ENCODE data around the gene FANCM.

The FANCM gene

DNA sequence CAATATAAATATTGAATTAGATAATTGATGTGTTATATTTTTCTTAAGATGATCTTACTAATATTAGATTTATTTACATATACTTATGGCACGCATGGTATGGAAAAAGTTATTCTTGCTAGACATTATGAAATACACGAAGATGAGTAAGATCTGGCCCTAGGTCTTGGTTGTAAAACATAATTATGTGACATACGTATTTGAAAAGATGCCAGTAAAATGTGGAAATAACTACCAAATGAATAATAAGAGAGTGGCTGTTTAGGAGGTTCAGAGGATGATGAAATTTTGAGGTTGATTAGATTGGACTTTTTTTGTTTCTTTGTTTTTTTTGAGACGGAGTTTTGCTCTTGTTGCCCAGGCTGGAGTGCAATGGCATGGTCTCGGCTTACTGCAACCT, 41.3 kb downstream of the FANCM start:
- no peak for TF ChIP-seq GATA2 (IDR thresholded peaks at IDR 0.05; ENCODE audit: low read depth, low read length)
- no peak for TF ChIP-seq GATA3 (IDR thresholded peaks at IDR 0.05; ENCODE audit: low read depth, low read length)

DNA sequence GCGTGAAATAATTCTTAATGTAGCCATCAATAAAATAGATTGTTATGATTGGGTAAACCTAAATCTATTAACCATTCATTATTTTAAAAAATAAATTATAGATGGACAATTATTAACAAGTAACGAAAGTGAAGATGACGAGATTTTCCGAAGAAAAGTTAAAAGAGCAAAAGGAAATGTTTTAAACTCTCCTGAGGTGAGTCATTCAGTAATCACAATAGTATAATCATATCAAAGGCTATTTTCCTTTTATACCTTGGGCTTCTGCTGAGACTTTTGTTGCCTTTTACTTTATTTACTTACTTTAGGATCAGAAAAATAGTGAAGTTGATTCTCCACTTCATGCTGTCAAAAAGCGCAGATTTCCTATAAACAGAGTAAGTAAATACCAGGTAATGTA, 45.6 kb downstream of the FANCM start:
- no peak for TF ChIP-seq GATA3 (IDR thresholded peaks at IDR 0.05; ENCODE audit: low read depth, low read length)
- TF ChIP-seq GATA2 (IDR thresholded peaks at IDR 0.05; ENCODE audit: low read depth, low read length): no peak

DNA sequence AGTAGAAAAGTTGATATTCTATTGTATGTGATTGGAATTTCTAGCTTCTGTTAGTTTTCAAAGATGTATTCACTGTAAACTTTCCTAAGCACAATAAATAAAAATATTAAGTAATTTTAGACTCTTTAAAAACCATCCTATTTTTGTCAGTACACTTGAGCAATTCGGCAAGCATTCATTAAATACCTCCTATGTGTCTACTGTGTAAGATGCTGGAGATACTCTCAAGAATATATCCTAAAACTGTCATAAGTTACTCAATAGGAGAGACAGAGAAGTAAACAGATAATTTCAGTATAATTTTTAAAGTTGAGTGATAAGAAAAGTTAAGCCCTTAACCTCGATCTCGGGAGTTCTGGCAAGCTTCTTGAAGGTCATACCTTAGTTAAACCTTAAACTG, 46.1 kb downstream of the FANCM start:
- TF ChIP-seq GATA2 (IDR thresholded peaks at IDR 0.05; ENCODE audit: low read depth, low read length) (no peak), GATA3 (IDR thresholded peaks at IDR 0.05; ENCODE audit: low read depth, low read length) (no peak)

DNA sequence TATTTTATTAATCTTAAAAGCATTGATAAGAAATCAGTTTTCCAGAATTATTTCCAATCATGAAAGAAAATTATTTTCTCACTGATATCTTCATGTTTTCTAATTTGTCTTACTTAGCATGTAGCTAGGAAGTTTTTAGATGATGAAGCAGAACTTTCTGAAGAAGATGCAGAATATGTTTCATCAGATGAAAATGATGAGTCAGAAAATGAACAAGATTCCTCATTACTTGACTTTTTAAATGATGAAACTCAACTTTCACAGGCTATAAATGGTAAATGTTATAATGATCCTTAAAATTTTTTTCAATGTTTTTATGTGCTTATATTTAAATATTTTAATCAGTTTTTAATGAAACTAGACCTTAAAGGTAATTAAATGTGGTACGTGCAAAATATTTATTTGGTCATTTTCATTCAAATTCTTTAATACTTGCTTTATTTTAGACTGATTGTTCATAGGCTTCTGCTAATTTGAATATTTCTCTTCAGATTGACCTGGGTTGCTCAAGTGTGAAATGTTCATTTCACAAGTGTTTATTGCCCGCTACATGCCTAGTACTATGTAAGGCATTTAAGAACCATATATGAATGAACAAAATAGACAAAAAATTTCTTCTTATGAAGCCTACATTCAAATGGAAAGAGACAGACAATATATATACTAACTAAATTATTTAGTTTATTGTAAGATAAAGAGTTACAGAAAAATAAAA, 49.5 kb downstream of the FANCM start:
- TF ChIP-seq GATA2 (IDR thresholded peaks at IDR 0.05; ENCODE audit: low read depth, low read length) (no peak), GATA3 (IDR thresholded peaks at IDR 0.05; ENCODE audit: low read depth, low read length) (no peak)

DNA sequence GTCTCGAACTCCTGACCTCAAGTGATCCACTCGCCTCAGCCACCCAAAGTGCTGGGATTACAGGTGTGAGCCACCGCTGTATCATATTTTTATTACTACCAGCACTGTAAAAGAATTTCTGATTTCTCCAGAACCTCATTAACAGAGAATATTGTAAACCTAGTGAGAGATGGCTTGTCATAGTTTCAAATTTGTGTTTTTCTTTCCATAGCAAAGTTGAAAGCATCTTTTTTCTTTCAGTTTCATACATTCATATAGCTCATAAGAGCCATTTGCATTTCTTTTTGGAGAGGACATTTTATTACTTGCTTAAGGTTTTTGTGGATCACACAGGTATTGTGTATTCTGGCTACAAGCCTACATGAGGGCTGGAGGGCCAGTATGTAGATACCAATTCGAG, 59.2 kb downstream of the FANCM start:
- TF ChIP-seq GATA3 (IDR thresholded peaks at IDR 0.05; ENCODE audit: low read depth, low read length): no peak
- no peak for TF ChIP-seq GATA2 (IDR thresholded peaks at IDR 0.05; ENCODE audit: low read depth, low read length)

DNA sequence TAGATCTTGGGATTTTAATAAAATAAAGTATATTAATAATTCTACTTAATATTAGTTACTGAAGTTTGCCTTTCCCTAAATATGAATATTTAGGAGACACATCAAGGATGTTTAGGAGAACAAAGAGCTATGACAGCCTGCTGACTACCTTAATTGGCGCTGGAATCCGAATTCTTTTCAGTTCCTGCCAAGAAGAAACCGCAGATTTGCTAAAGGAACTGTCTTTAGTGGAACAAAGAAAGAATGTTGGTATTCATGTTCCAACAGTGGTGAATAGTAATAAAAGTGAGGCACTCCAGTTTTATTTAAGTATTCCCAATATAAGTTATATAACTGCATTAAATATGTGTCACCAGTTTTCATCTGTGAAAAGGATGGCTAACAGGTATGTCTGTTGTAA, 62.8 kb downstream of the FANCM start:
- TF ChIP-seq GATA2 (IDR thresholded peaks at IDR 0.05; ENCODE audit: low read depth, low read length): no peak
- no peak for TF ChIP-seq GATA3 (IDR thresholded peaks at IDR 0.05; ENCODE audit: low read depth, low read length)

DNA sequence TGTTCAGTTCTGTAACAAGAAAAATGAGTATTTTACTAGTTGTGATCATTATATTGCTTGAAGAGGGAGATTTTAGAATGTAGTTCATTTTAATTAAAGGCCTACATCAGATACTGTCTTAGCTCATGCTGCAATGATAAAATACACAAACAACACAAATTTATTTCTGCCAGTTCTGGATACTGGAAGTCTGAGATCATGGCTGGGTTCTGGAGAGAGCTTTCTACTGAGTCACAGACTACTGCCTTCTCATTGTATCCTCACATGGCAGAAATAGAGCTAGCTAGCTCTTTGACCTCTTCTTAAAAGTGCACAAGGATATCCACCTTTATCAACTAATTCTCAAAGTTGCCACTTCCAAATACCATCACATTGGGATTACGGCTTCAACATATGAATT, 63.5 kb downstream of the FANCM start:
- no peak for TF ChIP-seq GATA2 (IDR thresholded peaks at IDR 0.05; ENCODE audit: low read depth, low read length)
- no peak for TF ChIP-seq GATA3 (IDR thresholded peaks at IDR 0.05; ENCODE audit: low read depth, low read length)

DNA sequence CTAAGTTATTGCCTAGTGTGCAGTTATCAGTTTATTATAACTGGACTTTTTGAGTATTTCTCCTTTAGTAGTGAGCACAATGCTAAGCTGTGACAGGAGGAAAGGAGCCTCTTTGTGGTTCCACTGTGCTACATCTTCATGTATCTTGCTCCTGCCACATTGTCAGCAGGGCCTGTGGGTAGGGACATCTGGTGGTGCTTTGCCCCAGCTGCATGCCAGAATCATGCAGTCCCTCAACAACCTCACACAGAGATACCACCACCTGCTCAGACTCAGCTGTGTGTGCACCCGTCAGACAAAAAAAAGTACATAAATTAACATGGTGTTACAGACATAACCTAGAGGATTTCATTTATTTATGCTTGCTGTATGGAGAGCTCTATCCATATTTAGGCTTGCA, 66.2 kb downstream of the FANCM start:
- TF ChIP-seq GATA3 (IDR thresholded peaks at IDR 0.05; ENCODE audit: low read depth, low read length) (no peak), GATA2 (IDR thresholded peaks at IDR 0.05; ENCODE audit: low read depth, low read length) (no peak)

DNA sequence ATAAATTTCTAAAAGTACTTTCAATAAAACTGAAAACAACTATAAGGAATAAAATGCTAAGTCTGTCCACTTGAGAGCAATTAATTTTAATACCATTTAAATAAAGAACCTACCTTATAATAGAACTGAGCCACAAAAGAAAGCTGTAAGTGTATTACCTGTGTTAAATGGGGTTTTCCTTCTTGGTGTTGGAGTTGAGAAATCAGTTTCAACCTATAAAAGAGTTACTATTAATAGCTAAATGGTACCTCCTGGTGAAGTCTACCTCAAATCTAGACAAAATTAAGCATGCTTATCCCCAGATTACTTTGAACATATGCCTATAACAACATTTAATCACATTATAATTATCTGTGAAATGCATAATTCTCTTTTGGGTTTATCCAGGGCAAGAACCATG, 68.5 kb downstream of the FANCM start:
- no peak for TF ChIP-seq GATA3 (IDR thresholded peaks at IDR 0.05; ENCODE audit: low read depth, low read length)
- TF ChIP-seq GATA2 (IDR thresholded peaks at IDR 0.05; ENCODE audit: low read depth, low read length): no peak

DNA sequence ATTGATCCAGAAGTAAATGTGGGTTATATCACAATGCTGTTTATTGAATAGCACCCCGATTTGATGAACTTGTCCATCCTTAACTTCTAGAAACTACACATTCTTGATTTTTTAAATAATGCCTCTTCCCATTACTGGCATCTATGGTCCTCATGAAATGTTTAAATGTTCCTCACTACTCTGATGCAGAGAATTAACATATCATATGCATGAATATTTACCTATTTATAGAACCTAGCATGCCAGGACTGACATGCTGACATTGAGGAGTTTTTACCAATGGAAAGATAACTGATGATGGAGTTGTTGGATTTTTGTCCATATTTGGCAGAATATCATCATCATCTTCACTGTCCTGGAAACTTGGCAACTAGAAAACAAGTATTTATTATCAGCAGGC, 74.4 kb downstream of the FANCM start:
- TF ChIP-seq GATA3 (IDR thresholded peaks at IDR 0.05; ENCODE audit: low read depth, low read length) (no peak), GATA2 (IDR thresholded peaks at IDR 0.05; ENCODE audit: low read depth, low read length) (no peak)

DNA sequence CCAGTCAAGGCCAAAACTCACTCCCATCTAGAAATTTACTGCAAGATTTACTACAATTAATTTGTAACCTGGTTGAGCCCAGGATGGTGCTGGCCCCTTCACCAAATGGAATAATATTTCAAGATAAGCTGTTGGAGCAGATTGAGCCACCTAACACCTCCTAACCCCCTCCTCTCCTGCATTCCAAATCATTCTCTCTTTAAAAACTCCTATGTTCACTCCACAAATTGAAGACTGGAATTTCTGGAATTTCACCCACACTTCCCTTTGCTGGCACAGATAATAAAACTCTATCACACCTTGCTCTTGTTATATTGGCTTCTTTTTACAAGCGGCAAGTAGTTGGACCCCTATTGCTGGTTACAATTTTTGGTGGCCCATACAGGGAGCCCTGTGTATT, 75.6 kb downstream of the FANCM start:
- TF ChIP-seq GATA3 (IDR thresholded peaks at IDR 0.05; ENCODE audit: low read depth, low read length) (no peak), GATA2 (IDR thresholded peaks at IDR 0.05; ENCODE audit: low read depth, low read length) (no peak)

DNA sequence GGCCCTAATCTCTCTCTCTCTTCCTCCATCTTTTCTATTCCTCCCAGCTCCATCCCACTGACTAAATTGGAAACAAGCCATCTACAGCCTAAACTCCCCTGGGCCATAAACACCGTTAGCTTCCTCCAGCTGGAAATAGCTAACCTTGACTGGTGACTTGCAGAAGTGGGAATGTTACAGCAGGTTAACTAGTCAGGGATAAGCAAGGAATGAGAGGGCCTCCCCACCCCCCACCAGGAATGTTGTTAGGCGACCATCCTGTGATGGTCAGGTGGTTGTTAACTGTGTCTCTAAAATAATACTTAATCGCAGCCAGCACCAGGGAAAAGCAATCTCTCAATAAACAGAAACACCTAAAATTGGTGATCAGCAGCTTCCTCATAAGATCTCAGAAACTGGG, 76.5 kb downstream of the FANCM start:
- no peak for TF ChIP-seq GATA2 (IDR thresholded peaks at IDR 0.05; ENCODE audit: low read depth, low read length)

DNA sequence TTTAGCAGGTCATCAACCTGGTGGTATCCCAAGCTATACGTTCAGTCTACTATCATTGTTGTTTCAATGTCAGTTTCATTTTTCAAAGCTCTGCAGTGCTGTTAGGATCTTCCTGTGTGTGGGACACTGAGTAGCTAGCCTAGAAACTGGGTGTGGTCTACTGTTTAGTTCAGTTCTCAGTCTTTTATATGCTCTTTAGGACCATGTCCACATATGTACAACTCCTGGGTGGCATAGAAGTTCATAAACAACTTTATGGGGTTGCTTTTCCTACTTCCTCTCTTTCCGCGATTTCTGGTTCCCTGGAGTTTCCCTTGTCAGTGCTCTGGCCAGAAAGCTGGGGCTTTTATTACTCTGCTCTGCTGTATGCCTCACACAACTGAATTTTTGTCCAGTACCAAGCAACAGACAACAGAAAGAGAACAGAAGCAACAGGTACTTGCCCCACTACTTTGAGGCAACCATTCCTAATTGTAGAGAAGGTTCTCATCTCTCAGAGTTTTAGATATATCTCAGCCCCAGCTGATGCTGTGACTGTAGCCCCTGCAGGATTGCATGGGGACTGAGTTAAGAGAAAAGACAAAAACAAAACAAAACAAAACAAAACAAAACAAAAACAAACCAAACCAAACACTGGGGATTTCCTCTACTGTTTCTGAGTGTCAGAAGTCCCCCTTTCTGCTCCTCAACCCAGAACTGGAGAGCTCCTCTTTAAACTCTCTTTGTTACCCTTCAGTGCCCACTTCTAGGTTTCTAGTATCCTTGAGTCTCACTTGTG, 86.9 kb downstream of the FANCM start:
- TF ChIP-seq GATA3 (IDR thresholded peaks at IDR 0.05; ENCODE audit: low read depth, low read length) (no peak), GATA2 (IDR thresholded peaks at IDR 0.05; ENCODE audit: low read depth, low read length) (no peak)

DNA sequence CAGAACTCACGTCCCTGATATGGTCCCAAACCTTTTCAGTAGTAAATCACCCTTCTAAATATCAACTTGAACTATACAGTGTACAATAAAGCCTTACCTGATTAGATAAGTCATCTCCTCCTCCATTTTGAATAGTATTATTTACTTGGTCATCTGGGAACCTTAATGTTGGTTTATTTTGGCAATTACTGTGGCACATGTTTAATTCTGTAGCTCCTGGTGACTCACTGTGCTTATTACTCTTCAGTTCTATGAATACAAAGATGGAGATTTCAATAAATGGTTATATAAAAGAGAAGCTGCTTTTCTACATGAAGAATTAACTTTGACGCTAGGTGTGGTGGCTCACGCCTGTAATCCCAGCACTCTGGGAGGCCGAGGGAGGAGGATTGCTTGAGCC, 91.8 kb downstream of the FANCM start:
- TF ChIP-seq GATA2 (IDR thresholded peaks at IDR 0.05; ENCODE audit: low read depth, low read length): no peak
- TF ChIP-seq GATA3 (IDR thresholded peaks at IDR 0.05; ENCODE audit: low read depth, low read length): no peak

DNA sequence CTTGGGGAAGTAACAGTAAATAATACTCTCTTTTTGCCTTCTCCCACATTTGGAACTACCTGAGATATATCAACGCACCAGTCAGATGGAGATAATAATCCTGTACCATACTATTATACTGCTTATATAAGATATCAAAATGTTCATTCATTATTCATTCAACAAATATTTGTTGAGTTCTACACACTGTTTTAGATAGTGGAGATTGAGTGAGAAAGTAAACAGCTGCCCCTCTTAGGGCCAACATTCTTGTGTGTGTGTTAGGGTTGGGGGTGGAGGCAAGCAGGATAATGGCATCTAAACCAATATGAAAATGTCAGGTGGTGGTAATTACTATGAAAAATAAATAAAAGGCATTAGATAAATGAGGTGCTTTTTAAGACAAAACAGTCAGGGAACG, 103.3 kb downstream of the FANCM start:
- no peak for TF ChIP-seq GATA3 (IDR thresholded peaks at IDR 0.05; ENCODE audit: low read depth, low read length)
- TF ChIP-seq GATA2 (IDR thresholded peaks at IDR 0.05; ENCODE audit: low read depth, low read length): no peak
